Activated naive CD4-positive, alpha-beta T cell (primary cell): ENCODE data around the gene MMGT1.
"Not testable (repeated sequence)": the region's sequence is repeated elsewhere in the genome, so short reads cannot be mapped to it uniquely, and the experiment has no call there.

Source experiments
- DNase-seq, 4 experiments: peaks; one replicate each; lab custom pipeline; 2025; lab: John Stamatoyannopoulos, UW

The MMGT1 gene

GRCh38 chrX:135923353-135923752 is 50.4 kb downstream of the MMGT1 start:
- no peak for DNase-seq

GRCh38 chrX:135920516-135920915 is 53.3 kb downstream of the MMGT1 start:
- DNase-seq, result not testable (repeated sequence)

GRCh38 chrX:135914404-135914803 is 59.4 kb downstream of the MMGT1 start:
- DNase-seq, result no peak
